ENCODE data around the gene LTBP3.

LTBP3 gene

DNA sequence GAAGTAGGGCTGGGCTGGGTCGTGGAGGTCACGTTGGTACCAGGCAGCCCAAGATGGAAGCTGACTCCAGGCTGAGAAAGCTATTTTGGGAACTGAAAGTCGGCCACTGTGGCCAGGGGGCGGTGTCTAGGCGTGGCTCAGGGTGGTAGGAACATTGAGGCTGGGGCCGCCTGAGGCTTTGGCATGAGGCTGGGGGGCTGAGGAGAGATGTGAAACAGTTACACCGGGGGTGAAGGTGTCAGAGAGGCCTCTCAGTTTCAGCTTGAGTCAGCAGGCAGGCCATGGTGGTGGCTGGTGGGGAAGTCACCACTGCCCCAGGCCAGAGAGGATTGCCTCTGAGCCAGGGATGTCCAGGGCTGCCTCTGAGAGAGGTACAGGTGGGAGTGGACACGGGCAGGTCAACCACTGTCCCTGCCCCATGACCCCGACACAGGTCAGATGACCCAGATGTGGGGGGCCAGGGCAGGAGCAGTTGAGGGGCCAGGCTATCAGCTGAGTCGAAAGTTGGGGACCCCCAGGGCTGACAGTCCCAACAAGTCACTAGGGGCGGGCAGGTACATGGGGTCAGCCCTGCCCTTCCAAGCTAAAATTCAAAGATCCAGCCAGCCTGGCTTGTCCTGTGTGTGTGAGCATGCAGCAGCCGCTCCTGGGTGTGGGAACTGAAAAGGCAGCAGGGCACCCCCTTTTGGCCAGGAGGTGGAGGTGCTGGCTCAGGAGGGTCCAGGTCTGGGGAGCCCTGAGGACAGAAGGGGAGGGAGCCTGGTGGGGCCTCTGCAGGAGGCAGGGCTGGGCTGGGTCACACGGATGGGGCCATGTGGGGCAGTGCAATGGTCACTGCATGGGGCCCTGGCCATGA lies 30.3 kb upstream of the LTBP3 start:
- H3K4me1 ChIP-seq (ENCODE audit: control insufficient read depth, insufficient read depth, low read depth, low read length): peaks cover 38% of the 10 kb centered on the region
- peak overlapping the region in 1 of 2 experiments; percentile 41 for H3K14ac ChIP-seq (ENCODE audit: low read length in 2 of 2)
- peak overlapping the region; percentile 11 for H2BK120ac ChIP-seq (ENCODE audit: low read depth, low read length)
- H4K8ac ChIP-seq (ENCODE audit: low read length): peak overlapping the region; percentile 85
- H4K91ac ChIP-seq (ENCODE audit: low read length): peak overlapping the region; percentile 88
- peak overlapping the region; percentile 66 for H2AK5ac ChIP-seq (ENCODE audit: low read length, severe bottlenecking)
- peak overlapping the region; percentile 29 to 63 for H3K18ac ChIP-seq (ENCODE audit: low read depth in 1 of 2, low read length in 2 of 2)
- H3K27ac ChIP-seq (ENCODE audit: low read length, poor library complexity, severe bottlenecking): no peak overlapping the region
- peaks cover 17% of the 10 kb centered on the region for H3K79me1 ChIP-seq (replicated peaks; ENCODE audit: low read length, poor library complexity, severe bottlenecking)
- H3K9me3 ChIP-seq (ENCODE audit: control insufficient read depth, low read length): no peaks in the 10 kb centered on the region
- 66% methylated on average over 13 of the region's 13 CpGs for WGBS
- no peak overlapping the region for H3K4me2 ChIP-seq (ENCODE audit: low read length, poor library complexity, severe bottlenecking)
- no peak overlapping the region for H3K4me3 ChIP-seq (ENCODE audit: insufficient read depth in 1 of 2, low read depth in 1 of 2, low read length in 2 of 2)
- peak overlapping the region; percentile 59 for H3K9ac ChIP-seq (ENCODE audit: low read length)
- H2BK5ac ChIP-seq (ENCODE audit: low read depth, low read length, poor library complexity, severe bottlenecking): no peak overlapping the region
- peak overlapping the region; percentile 27 to 42 for H2BK12ac ChIP-seq (ENCODE audit: low read length in 2 of 2)
- peak overlapping the region in 1 of 2 experiments; percentile 6 for H3K23ac ChIP-seq (ENCODE audit: low read length in 2 of 2)
- H2BK15ac ChIP-seq (ENCODE audit: low read depth, poor library complexity, severe bottlenecking): no peak overlapping the region
- peak; percentile 59 for DNase-seq
- peaks cover 50 to 53% of the 10 kb centered on the region in 2 experiments for H3K36me3 ChIP-seq (ENCODE audit: control insufficient read depth in 1 of 2, insufficient read depth in 2 of 2, low read depth in 1 of 2, low read length in 2 of 2)
- peak overlapping the region in 1 of 2 experiments; percentile 54 for H3K4ac ChIP-seq (ENCODE audit: low read depth in 1 of 2, low read length in 2 of 2)
- no peaks in the 10 kb centered on the region for H3K27me3 ChIP-seq (ENCODE audit: control insufficient read depth in 1 of 2, insufficient read depth in 1 of 2, low read length in 2 of 2)
- H2AFZ ChIP-seq (ENCODE audit: low read depth, low read length): no peak overlapping the region

GRCh38 chr11:65586676-65587075 lies 28.5 kb upstream of the LTBP3 start:
- peak overlapping the region; percentile 45 to 69 for H2BK12ac ChIP-seq (ENCODE audit: low read length in 2 of 2)
- H4K91ac ChIP-seq (ENCODE audit: low read length): peak overlapping the region; percentile 2
- H3K27me3 ChIP-seq (ENCODE audit: control insufficient read depth in 1 of 2, insufficient read depth in 1 of 2, low read length in 2 of 2): no peaks in the 10 kb centered on the region
- peak overlapping the region in 1 of 2 experiments; percentile 37 for H3K18ac ChIP-seq (ENCODE audit: low read depth in 1 of 2, low read length in 2 of 2)
- H3K79me1 ChIP-seq (replicated peaks; ENCODE audit: low read length, poor library complexity, severe bottlenecking): peaks cover 17% of the 10 kb centered on the region
- H3K27ac ChIP-seq (ENCODE audit: low read length, poor library complexity, severe bottlenecking): no peak overlapping the region
- no peaks in the 10 kb centered on the region for H3K9me3 ChIP-seq (ENCODE audit: control insufficient read depth, low read length)
- H3K14ac ChIP-seq (ENCODE audit: low read length in 2 of 2): no peak overlapping the region
- peak overlapping the region; percentile 9 for H3K9ac ChIP-seq (ENCODE audit: low read length)
- H2BK5ac ChIP-seq (ENCODE audit: low read depth, low read length, poor library complexity, severe bottlenecking): no peak overlapping the region
- H3K36me3 ChIP-seq (ENCODE audit: control insufficient read depth in 1 of 2, insufficient read depth in 2 of 2, low read depth in 1 of 2, low read length in 2 of 2): peaks cover 54 to 57% of the 10 kb centered on the region in 2 experiments
- H3K4me1 ChIP-seq (ENCODE audit: control insufficient read depth, insufficient read depth, low read depth, low read length): peaks cover 26% of the 10 kb centered on the region
- H2BK120ac ChIP-seq (ENCODE audit: low read depth, low read length): no peak overlapping the region
- no peak overlapping the region for H2BK15ac ChIP-seq (ENCODE audit: low read depth, poor library complexity, severe bottlenecking)
- H3K23ac ChIP-seq (ENCODE audit: low read length in 2 of 2): peak overlapping the region in 1 of 2 experiments; percentile 1
- DNase-seq: peak; percentile 51
- no peak overlapping the region for H3K4me2 ChIP-seq (ENCODE audit: low read length, poor library complexity, severe bottlenecking)
- H3K4ac ChIP-seq (ENCODE audit: low read depth in 1 of 2, low read length in 2 of 2): no peak overlapping the region
- H2AK5ac ChIP-seq (ENCODE audit: low read length, severe bottlenecking): no peak overlapping the region
- peak overlapping the region; percentile 24 for H4K8ac ChIP-seq (ENCODE audit: low read length)
- peak overlapping the region in 1 of 2 experiments; percentile 26 for H3K4me3 ChIP-seq (ENCODE audit: insufficient read depth in 1 of 2, low read depth in 1 of 2, low read length in 2 of 2)
- H2AFZ ChIP-seq (ENCODE audit: low read depth, low read length): no peak overlapping the region
- 76% methylated on average over 2 of the region's 2 CpGs for WGBS

DNA sequence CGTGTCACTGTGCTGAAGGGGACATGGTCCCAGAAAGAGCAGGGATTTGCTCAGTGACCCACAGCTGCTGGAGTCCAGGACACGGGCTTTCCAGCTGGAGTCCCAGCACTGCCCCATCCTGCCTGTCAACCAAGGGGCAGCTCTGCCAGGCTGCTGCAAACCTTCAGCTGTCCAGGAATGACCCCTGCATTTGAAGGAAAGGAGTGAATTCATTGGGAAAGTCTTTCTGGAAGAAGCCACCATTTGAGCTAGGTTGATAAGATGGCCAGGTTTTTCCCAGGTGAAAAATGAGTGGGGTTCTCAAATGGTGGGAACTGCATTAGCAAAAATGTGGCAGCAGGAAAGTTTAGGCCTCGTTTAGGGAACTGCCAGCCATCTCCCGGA lies 28.1 kb upstream of the LTBP3 start:
- Histone ChIP-seq H3K79me1 (replicated peaks; ENCODE audit: low read length, poor library complexity, severe bottlenecking) (peaks cover 17% of the 10 kb centered on the region), H2BK120ac (ENCODE audit: low read depth, low read length) (no peak overlapping the region), H3K4me3 (ENCODE audit: insufficient read depth in 1 of 2, low read depth in 1 of 2, low read length in 2 of 2) (no peak overlapping the region), H3K27ac (ENCODE audit: low read length, poor library complexity, severe bottlenecking) (no peak overlapping the region), H3K14ac (ENCODE audit: low read length in 2 of 2) (no peak overlapping the region), H3K4ac (ENCODE audit: low read depth in 1 of 2, low read length in 2 of 2) (no peak overlapping the region), H2AK5ac (ENCODE audit: low read length, severe bottlenecking) (no peak overlapping the region), H2BK12ac (ENCODE audit: low read length in 2 of 2) (peak overlapping the region; percentile 2 to 69), H3K4me2 (ENCODE audit: low read length, poor library complexity, severe bottlenecking) (no peak overlapping the region), H2AFZ (ENCODE audit: low read depth, low read length) (no peak overlapping the region), H3K9me3 (ENCODE audit: control insufficient read depth, low read length) (no peaks in the 10 kb centered on the region), H3K9ac (ENCODE audit: low read length) (no peak overlapping the region), H3K18ac (ENCODE audit: low read depth in 1 of 2, low read length in 2 of 2) (peak overlapping the region in 1 of 2 experiments; percentile 37), H3K27me3 (ENCODE audit: control insufficient read depth in 1 of 2, insufficient read depth in 1 of 2, low read length in 2 of 2) (no peaks in the 10 kb centered on the region), H2BK15ac (ENCODE audit: low read depth, poor library complexity, severe bottlenecking) (no peak overlapping the region), H4K8ac (ENCODE audit: low read length) (no peak overlapping the region), H3K4me1 (ENCODE audit: control insufficient read depth, insufficient read depth, low read depth, low read length) (peaks cover 26% of the 10 kb centered on the region), H2BK5ac (ENCODE audit: low read depth, low read length, poor library complexity, severe bottlenecking) (no peak overlapping the region), H3K36me3 (ENCODE audit: control insufficient read depth in 1 of 2, insufficient read depth in 2 of 2, low read depth in 1 of 2, low read length in 2 of 2) (peaks cover 59% of the 10 kb centered on the region in 2 experiments), H4K91ac (ENCODE audit: low read length) (no peak overlapping the region), H3K23ac (ENCODE audit: low read length in 2 of 2) (no peak overlapping the region)
- DNase-seq: no peak
- WGBS: 85% methylated on average over 4 of the region's 4 CpGs

DNA sequence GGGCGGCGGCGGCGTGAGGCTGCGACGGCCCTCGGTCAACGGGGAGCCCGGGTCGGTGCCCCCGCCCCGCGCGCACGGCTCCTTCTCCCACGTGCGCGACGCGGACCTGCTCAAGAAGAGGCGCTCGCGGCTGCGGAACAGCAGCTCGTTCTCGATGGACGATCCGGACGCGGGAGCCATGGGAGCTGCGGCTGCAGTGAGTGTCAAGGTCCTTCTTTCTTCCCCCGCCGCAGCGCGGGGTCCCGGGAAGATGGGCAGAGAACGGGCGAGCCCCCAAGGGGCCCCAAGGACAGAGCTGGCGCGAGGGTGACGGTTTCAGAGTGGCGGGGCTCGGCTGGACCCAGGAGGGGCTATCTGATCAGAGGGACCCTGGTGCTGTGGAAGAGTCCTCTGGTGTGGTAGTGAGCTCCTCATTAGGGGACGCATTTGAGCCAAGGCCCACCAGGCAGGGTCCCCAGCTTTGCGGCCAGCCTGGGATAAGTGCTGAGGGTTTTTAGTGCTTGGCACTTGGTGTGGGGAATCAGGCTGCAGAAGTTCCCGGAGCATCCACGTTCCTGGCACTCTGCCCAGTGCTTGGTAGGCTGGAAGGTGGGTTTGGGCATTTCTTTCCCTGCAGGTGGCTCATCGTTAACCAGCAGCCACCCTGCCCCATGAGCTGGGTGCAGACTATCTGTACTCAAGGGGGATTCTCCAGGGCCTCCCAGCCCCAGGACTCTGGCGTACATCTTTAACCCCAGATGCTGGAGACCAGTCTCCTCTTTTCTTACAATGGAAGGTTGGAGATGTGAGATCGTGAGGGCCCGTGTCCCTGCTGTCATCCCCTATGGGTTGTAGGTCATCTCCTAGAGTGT lies 27.5 kb upstream of the LTBP3 start:
- H3K27me3 ChIP-seq (ENCODE audit: control insufficient read depth in 1 of 2, insufficient read depth in 1 of 2, low read length in 2 of 2): no peaks in the 10 kb centered on the region
- H4K8ac ChIP-seq (ENCODE audit: low read length): no peak overlapping the region
- H3K79me1 ChIP-seq (replicated peaks; ENCODE audit: low read length, poor library complexity, severe bottlenecking): peaks cover 17% of the 10 kb centered on the region
- no peak overlapping the region for H3K14ac ChIP-seq (ENCODE audit: low read length in 2 of 2)
- H3K18ac ChIP-seq (ENCODE audit: low read depth in 1 of 2, low read length in 2 of 2): no peak overlapping the region
- no peak overlapping the region for H2BK5ac ChIP-seq (ENCODE audit: low read depth, low read length, poor library complexity, severe bottlenecking)
- H3K9ac ChIP-seq (ENCODE audit: low read length): no peak overlapping the region
- peaks cover 26% of the 10 kb centered on the region for H3K4me1 ChIP-seq (ENCODE audit: control insufficient read depth, insufficient read depth, low read depth, low read length)
- H2AK5ac ChIP-seq (ENCODE audit: low read length, severe bottlenecking): no peak overlapping the region
- peaks cover 62 to 65% of the 10 kb centered on the region in 2 experiments for H3K36me3 ChIP-seq (ENCODE audit: control insufficient read depth in 1 of 2, insufficient read depth in 2 of 2, low read depth in 1 of 2, low read length in 2 of 2)
- no peak overlapping the region for H3K4me2 ChIP-seq (ENCODE audit: low read length, poor library complexity, severe bottlenecking)
- DNase-seq: no peak
- no peak overlapping the region for H3K4ac ChIP-seq (ENCODE audit: low read depth in 1 of 2, low read length in 2 of 2)
- 81% methylated on average over 50 of the region's 51 CpGs for WGBS
- no peak overlapping the region for H2BK120ac ChIP-seq (ENCODE audit: low read depth, low read length)
- no peak overlapping the region for H3K27ac ChIP-seq (ENCODE audit: low read length, poor library complexity, severe bottlenecking)
- H4K91ac ChIP-seq (ENCODE audit: low read length): no peak overlapping the region
- H3K23ac ChIP-seq (ENCODE audit: low read length in 2 of 2): no peak overlapping the region
- no peak overlapping the region for H3K4me3 ChIP-seq (ENCODE audit: insufficient read depth in 1 of 2, low read depth in 1 of 2, low read length in 2 of 2)
- no peak overlapping the region for H2BK12ac ChIP-seq (ENCODE audit: low read length in 2 of 2)
- H3K9me3 ChIP-seq (ENCODE audit: control insufficient read depth, low read length): no peaks in the 10 kb centered on the region
- H2BK15ac ChIP-seq (ENCODE audit: low read depth, poor library complexity, severe bottlenecking): no peak overlapping the region
- H2AFZ ChIP-seq (ENCODE audit: low read depth, low read length): no peak overlapping the region

Measured in mesenchymal stem cell (in vitro differentiated cells and primary cell).